Colonic mucosa (tissue), 4 donors: Measurements from ENCODE around the gene CMA1. TPM values are rescaled to one million over a fixed set of nuclear protein-coding genes. Genes with fewer than 3 reads are reported as not detected.
"Not testable (repeated sequence)": the region's sequence is repeated elsewhere in the genome, so short reads cannot be mapped to it uniquely, and the experiment has no call there.

Experiments
- DNase-seq: peaks from one replicate; pipeline ENCODE4 v3.0.0-alpha.2; 2020
- H3K27ac ChIP-seq: fragments of 200-600 bp; one replicate; pipeline ENCODE4 v1.8.0; 2021
- H3K27me3 ChIP-seq: fragments of 200-600 bp; one replicate; pipeline ENCODE4 v1.8.0; 2021
- H3K36me3 ChIP-seq: fragments of 200-600 bp; one replicate; pipeline ENCODE4 v1.8.0; 2021
- H3K4me1 ChIP-seq: fragments of 200-600 bp; one replicate; pipeline ENCODE4 v1.8.0; 2021; ENCODE audit warnings: mild to moderate bottlenecking
- H3K4me3 ChIP-seq: fragments of 200-600 bp; one replicate; pipeline ENCODE4 v1.8.0; 2021
- H3K9ac ChIP-seq, 2 donors: one replicate each; pipeline ENCODE4 v1.7.0; 2013; ENCODE audit warnings: control low read depth in 2 of 2, low read depth in 2 of 2, low read length in 2 of 2
- H3K9me3 ChIP-seq: fragments of 200-600 bp; one replicate; pipeline ENCODE4 v1.8.0; 2021
- CTCF ChIP-seq: fragments of 200-600 bp; IDR thresholded peaks from one replicate; pipeline ENCODE4 v1.8.0; 2022; ENCODE audit warnings: antibody characterized with exemption, mild to moderate bottlenecking
- intact Hi-C: fragments of 100-400 bp; cut with DNase I; formaldehyde crosslinking; loops from one replicate; pipeline ENCODE4 v1.14.1; 2022
- total RNA-seq, 2 donors: library from RNA; stranded (reverse); fragmentation: NEBNext Ultra II Directional in 1 of 2; extraction: Animal tissue kit (Norgen Biotek cat#: 25700) in 1 of 2; gene quantifications; one replicate each; pipeline ENCODE4 v1.2.1, GENCODE V29; 2021
- donor health status: healthy.
- donor health status: DM: no; HTN: no; CAD: no.
- donor health status: DM: no; HTN: no; CAD: no.

CMA1 gene
- total RNA-seq, result 1 to 10 TPM; 1.3 TPM

- Histone ChIP-seq H3K4me3 (no peak within 1 kb of the TSS), H3K36me3 (no peaks in the 10 kb centered on the region), H3K27ac (no peak within 1 kb of the TSS), H3K9ac (no peak within 1 kb of the TSS), H3K9me3 (no peaks in the 10 kb centered on the region), H3K4me1 (no peaks in the 10 kb centered on the region), H3K27me3 (no peaks in the 10 kb centered on the region)
- TF ChIP-seq CTCF, result no peak
- DNase-seq, result no peak
- intact Hi-C loops, result no loop called here
Observed at GRCh38 chr14:24508155-24508840, at the start of gene CMA1. Gene CMA1 (minus strand): TSS chr14:24508265. CDS start chr14:24508235, 30 bp downstream.

GRCh38 chr14:24556756-24557155 lies 48.7 kb upstream of the CMA1 start:
- H3K36me3 ChIP-seq, result no peaks in the 10 kb centered on the region
- H3K9me3 ChIP-seq, result no peaks in the 10 kb centered on the region
- no peak overlapping the region for H3K4me3 ChIP-seq
- no peak for DNase-seq
- intact Hi-C loops, result no loop called here
- H3K27me3 ChIP-seq, result no peaks in the 10 kb centered on the region
- TF ChIP-seq CTCF, result no peak
- no peak overlapping the region for H3K9ac ChIP-seq
- H3K4me1 ChIP-seq, result no peaks in the 10 kb centered on the region
- H3K27ac ChIP-seq, result no peak overlapping the region

- H3K4me1 ChIP-seq, intact Hi-C loops, DNase-seq, H3K9ac ChIP-seq, H3K9me3 ChIP-seq, H3K27ac ChIP-seq, H3K36me3 ChIP-seq, H3K4me3 ChIP-seq, H3K27me3 ChIP-seq: not testable (repeated sequence)
Observed at GRCh38 chr14:24549064-24549463, 41.0 kb upstream of the CMA1 start.

GRCh38 chr14:24542346-24542936 lies 34.4 kb upstream of the CMA1 start:
- Histone ChIP-seq H3K27ac (no peak overlapping the region), H3K36me3 (no peaks in the 10 kb centered on the region), H3K9me3 (no peaks in the 10 kb centered on the region), H3K4me1 (no peaks in the 10 kb centered on the region), H3K4me3 (no peak overlapping the region), H3K9ac (no peak overlapping the region), H3K27me3 (no peaks in the 10 kb centered on the region)
- DNase-seq, result no peak
- intact Hi-C loops, result no loop called here
- TF ChIP-seq CTCF, result no peak

GRCh38 chr14:24535737-24536136 lies 27.7 kb upstream of the CMA1 start:
- H3K27me3 ChIP-seq, result no peaks in the 10 kb centered on the region
- no peak overlapping the region for H3K9ac ChIP-seq
- H3K4me1 ChIP-seq, result no peaks in the 10 kb centered on the region
- no peaks in the 10 kb centered on the region for H3K36me3 ChIP-seq
- intact Hi-C loops, result no loop called here
- no peaks in the 10 kb centered on the region for H3K9me3 ChIP-seq
- TF ChIP-seq CTCF, result no peak
- no peak for DNase-seq
- H3K4me3 ChIP-seq, result no peak overlapping the region
- no peak overlapping the region for H3K27ac ChIP-seq

- no peak overlapping the region for H3K27ac ChIP-seq
- no peak for TF ChIP-seq CTCF
- intact Hi-C loops, result no loop called here
- no peak overlapping the region for H3K9ac ChIP-seq
- H3K27me3 ChIP-seq, result no peaks in the 10 kb centered on the region
- H3K4me3 ChIP-seq, result no peak overlapping the region
- no peaks in the 10 kb centered on the region for H3K4me1 ChIP-seq
- no peaks in the 10 kb centered on the region for H3K9me3 ChIP-seq
- no peaks in the 10 kb centered on the region for H3K36me3 ChIP-seq
- DNase-seq, result no peak
Observed at GRCh38 chr14:24534286-24534685, 26.2 kb upstream of the CMA1 start.

GRCh38 chr14:24525877-24526620 lies 18.0 kb upstream of the CMA1 start:
- DNase-seq, intact Hi-C loops: not testable (repeated sequence)

More at GRCh38 chr14:24525877-24526620, 18.0 kb upstream of the CMA1 start:
- H3K4me3 ChIP-seq, H3K9ac ChIP-seq, H3K9me3 ChIP-seq, H3K36me3 ChIP-seq, H3K4me1 ChIP-seq, H3K27me3 ChIP-seq, H3K27ac ChIP-seq: not testable (repeated sequence)
